ENCODE data around the gene CD59.

Gene CD59

GRCh38 chr11:33699515-33700062 is 36.6 kb downstream of the CD59 start:
- peaks cover 10% of the 10 kb centered on the region; the same call in 1 of the 2 replicates for H3K4me1 ChIP-seq (ENCODE audit: insufficient read depth, low read length)
- peaks cover 11% of the 10 kb centered on the region for H3K27me3 ChIP-seq (ENCODE audit: insufficient read depth, low read length)
- no peak overlapping the region for H3K9ac ChIP-seq (ENCODE audit: low read depth, low read length)
- no peaks in the 10 kb centered on the region for H3K9me3 ChIP-seq (ENCODE audit: insufficient read depth, low read depth, low read length)
- no peak overlapping the region for H3K27ac ChIP-seq (ENCODE audit: low read length)
- peak overlapping the region; percentile 69; the same call in 1 of the 2 replicates for H3K4me3 ChIP-seq (ENCODE audit: low read length)
- no peaks in the 10 kb centered on the region for H3K36me3 ChIP-seq (ENCODE audit: insufficient read depth, low read depth, low read length)

GRCh38 chr11:33698921-33699320 is 37.3 kb downstream of the CD59 start:
- no peaks in the 10 kb centered on the region for H3K9me3 ChIP-seq (ENCODE audit: insufficient read depth, low read depth, low read length)
- no peak overlapping the region for H3K27ac ChIP-seq (ENCODE audit: low read length)
- peaks cover 11% of the 10 kb centered on the region for H3K27me3 ChIP-seq (ENCODE audit: insufficient read depth, low read length)
- H3K9ac ChIP-seq (ENCODE audit: low read depth, low read length) = no peak overlapping the region
- H3K4me3 ChIP-seq (ENCODE audit: low read length) = no peak overlapping the region
- H3K36me3 ChIP-seq (ENCODE audit: insufficient read depth, low read depth, low read length) = no peaks in the 10 kb centered on the region
- H3K4me1 ChIP-seq (ENCODE audit: insufficient read depth, low read length) = peaks cover 10% of the 10 kb centered on the region; the same call in 1 of the 2 replicates

- Histone ChIP-seq H3K4me3 (ENCODE audit: low read length) (no peak overlapping the region), H3K27ac (ENCODE audit: low read length) (no peak overlapping the region), H3K27me3 (ENCODE audit: insufficient read depth, low read length) (peaks cover 11% of the 10 kb centered on the region), H3K36me3 (ENCODE audit: insufficient read depth, low read depth, low read length) (no peaks in the 10 kb centered on the region), H3K9me3 (ENCODE audit: insufficient read depth, low read depth, low read length) (no peaks in the 10 kb centered on the region), H3K9ac (ENCODE audit: low read depth, low read length) (no peak overlapping the region), H3K4me1 (ENCODE audit: insufficient read depth, low read length) (peaks cover 12% of the 10 kb centered on the region; the same call in 1 of the 2 replicates)
These were observed 38.2 kb downstream of the CD59 start for GRCh38 chr11:33697997-33698396.

- Histone ChIP-seq H3K4me1 (ENCODE audit: insufficient read depth, low read length) (peaks cover 21% of the 10 kb centered on the region; the same call in 1 of the 2 replicates), H3K4me3 (ENCODE audit: low read length) (no peak overlapping the region), H3K36me3 (ENCODE audit: insufficient read depth, low read depth, low read length) (no peaks in the 10 kb centered on the region), H3K27ac (ENCODE audit: low read length) (no peak overlapping the region), H3K9me3 (ENCODE audit: insufficient read depth, low read depth, low read length) (no peaks in the 10 kb centered on the region), H3K27me3 (ENCODE audit: insufficient read depth, low read length) (peaks cover 11% of the 10 kb centered on the region), H3K9ac (ENCODE audit: low read depth, low read length) (no peak overlapping the region)
These were observed 39.1 kb downstream of the CD59 start for GRCh38 chr11:33696931-33697638.

GRCh38 chr11:33696411-33696810 is 39.8 kb downstream of the CD59 start:
- Histone ChIP-seq H3K36me3 (ENCODE audit: insufficient read depth, low read depth, low read length) (no peaks in the 10 kb centered on the region), H3K4me3 (ENCODE audit: low read length) (no peak overlapping the region), H3K27ac (ENCODE audit: low read length) (no peak overlapping the region), H3K4me1 (ENCODE audit: insufficient read depth, low read length) (peaks cover 28% of the 10 kb centered on the region; the same call in 1 of the 2 replicates), H3K27me3 (ENCODE audit: insufficient read depth, low read length) (peaks cover 11% of the 10 kb centered on the region), H3K9ac (ENCODE audit: low read depth, low read length) (no peak overlapping the region), H3K9me3 (ENCODE audit: insufficient read depth, low read depth, low read length) (no peaks in the 10 kb centered on the region)

GRCh38 chr11:33695051-33695566 is 41.1 kb downstream of the CD59 start:
- Histone ChIP-seq H3K27me3 (ENCODE audit: insufficient read depth, low read length) (peaks cover 11% of the 10 kb centered on the region), H3K9me3 (ENCODE audit: insufficient read depth, low read depth, low read length) (no peaks in the 10 kb centered on the region), H3K4me3 (ENCODE audit: low read length) (no peak overlapping the region), H3K4me1 (ENCODE audit: insufficient read depth, low read length) (peaks cover 35% of the 10 kb centered on the region; the same call in 1 of the 2 replicates), H3K27ac (ENCODE audit: low read length) (no peak overlapping the region), H3K36me3 (ENCODE audit: insufficient read depth, low read depth, low read length) (no peaks in the 10 kb centered on the region), H3K9ac (ENCODE audit: low read depth, low read length) (no peak overlapping the region)

- Histone ChIP-seq H3K36me3 (ENCODE audit: insufficient read depth, low read depth, low read length) (no peaks in the 10 kb centered on the region), H3K4me3 (ENCODE audit: low read length) (no peak overlapping the region), H3K4me1 (ENCODE audit: insufficient read depth, low read length) (peaks cover 35% of the 10 kb centered on the region; the same call in 1 of the 2 replicates), H3K27me3 (ENCODE audit: insufficient read depth, low read length) (peaks cover 5% of the 10 kb centered on the region), H3K27ac (ENCODE audit: low read length) (no peak overlapping the region), H3K9ac (ENCODE audit: low read depth, low read length) (no peak overlapping the region), H3K9me3 (ENCODE audit: insufficient read depth, low read depth, low read length) (no peaks in the 10 kb centered on the region)
These were observed 41.7 kb downstream of the CD59 start for GRCh38 chr11:33694346-33695050.

- H3K27ac ChIP-seq (ENCODE audit: low read length) = no peak overlapping the region
- H3K4me1 ChIP-seq (ENCODE audit: insufficient read depth, low read length) = peaks cover 35% of the 10 kb centered on the region; the same call in 1 of the 2 replicates
- no peaks in the 10 kb centered on the region for H3K36me3 ChIP-seq (ENCODE audit: insufficient read depth, low read depth, low read length)
- H3K9ac ChIP-seq (ENCODE audit: low read depth, low read length) = no peak overlapping the region
- no peak overlapping the region for H3K4me3 ChIP-seq (ENCODE audit: low read length)
- no peaks in the 10 kb centered on the region for H3K9me3 ChIP-seq (ENCODE audit: insufficient read depth, low read depth, low read length)
- H3K27me3 ChIP-seq (ENCODE audit: insufficient read depth, low read length) = no peaks in the 10 kb centered on the region
These were observed 43.7 kb downstream of the CD59 start for GRCh38 chr11:33692541-33692940.

GRCh38 chr11:33692013-33692504 is 44.2 kb downstream of the CD59 start:
- no peak overlapping the region for H3K4me3 ChIP-seq (ENCODE audit: low read length)
- no peaks in the 10 kb centered on the region for H3K9me3 ChIP-seq (ENCODE audit: insufficient read depth, low read depth, low read length)
- H3K27me3 ChIP-seq (ENCODE audit: insufficient read depth, low read length) = no peaks in the 10 kb centered on the region
- no peaks in the 10 kb centered on the region for H3K36me3 ChIP-seq (ENCODE audit: insufficient read depth, low read depth, low read length)
- H3K27ac ChIP-seq (ENCODE audit: low read length) = no peak overlapping the region
- no peak overlapping the region for H3K9ac ChIP-seq (ENCODE audit: low read depth, low read length)
- peaks cover 35% of the 10 kb centered on the region; the same call in 1 of the 2 replicates for H3K4me1 ChIP-seq (ENCODE audit: insufficient read depth, low read length)

GRCh38 chr11:33691066-33691864 is 45.0 kb downstream of the CD59 start:
- H3K9ac ChIP-seq (ENCODE audit: low read depth, low read length) = no peak overlapping the region
- H3K4me1 ChIP-seq (ENCODE audit: insufficient read depth, low read length) = peaks cover 35% of the 10 kb centered on the region; the same call in 1 of the 2 replicates
- no peaks in the 10 kb centered on the region for H3K9me3 ChIP-seq (ENCODE audit: insufficient read depth, low read depth, low read length)
- H3K36me3 ChIP-seq (ENCODE audit: insufficient read depth, low read depth, low read length) = no peaks in the 10 kb centered on the region
- no peak overlapping the region for H3K4me3 ChIP-seq (ENCODE audit: low read length)
- H3K27me3 ChIP-seq (ENCODE audit: insufficient read depth, low read length) = no peaks in the 10 kb centered on the region
- H3K27ac ChIP-seq (ENCODE audit: low read length) = no peak overlapping the region
